NCI-H2081 treated with DMSO at 0.1 percent for 48 hours (cell line): ENCODE results near the gene VSTM2B.

Experiments
- DNase-seq: peaks from one replicate; lab custom pipeline; 2025; lab: John Stamatoyannopoulos, UW

Gene VSTM2B

DNA sequence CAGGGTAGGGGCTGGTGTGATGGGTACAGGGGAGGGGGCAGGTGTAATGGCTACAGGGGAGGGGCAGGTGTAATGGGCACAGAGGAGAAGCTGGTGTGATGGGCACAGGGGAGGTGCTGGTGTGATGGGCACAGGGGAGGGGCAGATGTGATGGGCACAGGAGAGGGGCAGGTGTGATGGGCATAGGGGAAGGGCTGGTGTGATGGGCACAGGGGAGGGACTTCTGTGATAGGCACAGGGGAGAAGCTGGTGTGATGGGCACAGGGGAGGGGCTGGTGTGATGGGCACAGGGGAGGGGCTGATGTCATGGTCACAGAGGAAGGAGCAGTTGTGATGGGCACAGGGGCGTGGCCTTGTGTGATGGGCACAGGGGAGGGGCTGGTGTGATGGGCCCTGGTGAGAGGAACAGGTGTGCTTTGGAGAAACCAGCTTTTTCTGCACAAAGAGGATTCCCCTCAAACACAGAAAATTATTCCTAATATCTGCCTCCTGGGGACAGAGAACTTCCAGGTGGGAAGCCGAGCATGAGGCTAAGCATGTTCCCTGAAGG, 41.6 kb downstream of the VSTM2B start:
- DNase-seq = no peak

GRCh38 chr19:29568036-29569025, 42.5 kb downstream of the VSTM2B start:
- no peak for DNase-seq

- no peak for DNase-seq
Observed at GRCh38 chr19:29569038-29569911, 43.5 kb downstream of the VSTM2B start.

GRCh38 chr19:29571181-29571580, 45.4 kb downstream of the VSTM2B start:
- no peak for DNase-seq

DNA sequence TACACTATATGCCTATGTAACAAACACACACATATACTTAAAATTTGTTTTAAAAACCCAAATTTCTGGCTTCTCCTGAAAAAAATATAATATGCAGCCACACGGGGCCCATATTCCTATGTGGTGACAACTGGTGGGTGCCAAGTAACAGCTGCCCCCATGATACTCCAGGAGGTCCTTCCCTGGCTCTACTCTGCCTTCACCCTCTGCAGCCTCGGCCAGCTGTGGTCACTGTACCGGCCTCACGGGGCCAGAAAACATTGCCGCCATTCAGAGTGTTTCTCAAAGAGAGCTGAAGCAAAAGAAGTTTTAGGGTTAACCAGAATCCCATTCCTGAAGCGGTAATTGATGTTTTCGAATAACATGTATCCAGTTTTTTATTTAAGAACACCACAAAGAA, 47.7 kb downstream of the VSTM2B start:
- no peak for DNase-seq

DNA sequence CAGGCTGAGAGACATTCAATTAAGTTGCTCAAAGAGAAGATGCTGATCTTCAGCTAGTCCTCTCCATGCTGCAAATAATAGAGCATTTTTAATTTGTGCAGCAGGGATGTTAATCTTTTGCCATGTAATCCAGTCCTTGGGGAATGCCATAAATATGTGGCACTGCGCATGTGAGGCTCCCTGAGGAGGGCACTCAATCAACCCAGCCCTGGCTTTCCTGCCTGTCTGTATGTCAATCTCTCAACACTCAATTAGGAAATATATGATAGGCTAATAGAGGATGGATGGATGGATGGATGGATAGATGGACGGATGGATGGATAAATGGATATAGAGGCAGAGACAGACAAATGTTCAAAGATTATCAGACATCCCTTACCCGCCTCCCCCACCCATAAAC, 48.7 kb downstream of the VSTM2B start:
- no peak for DNase-seq

DNA sequence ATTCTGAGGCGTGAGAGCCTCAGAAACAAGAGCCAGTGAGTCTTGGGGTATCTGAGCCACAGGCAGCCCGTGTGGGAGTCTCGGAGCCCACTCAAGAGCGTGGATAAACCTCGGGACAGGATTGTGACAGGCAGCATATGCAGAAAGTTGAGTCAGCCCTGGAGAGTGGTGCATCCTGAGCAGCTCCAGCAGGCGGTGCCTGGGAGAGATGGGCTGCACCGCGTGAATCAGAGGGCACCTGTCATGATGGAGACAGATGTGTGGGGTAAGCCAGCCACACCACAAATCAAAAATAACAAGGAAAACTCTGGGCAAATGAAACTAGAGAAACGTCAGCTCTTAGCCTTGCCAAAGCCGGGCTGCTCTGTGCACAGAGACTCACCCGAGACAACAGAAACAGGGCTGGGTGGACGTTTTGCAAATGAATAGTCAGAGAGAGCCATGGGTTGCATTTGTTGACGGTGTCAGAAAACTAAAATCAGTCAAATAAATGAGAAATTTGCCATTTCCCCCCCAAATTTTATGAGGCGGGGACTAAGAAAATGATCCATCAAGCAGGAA, 50.3 kb downstream of the VSTM2B start:
- DNase-seq = no peak

GRCh38 chr19:29576761-29577648, 51.2 kb downstream of the VSTM2B start:
- DNase-seq = no peak

DNA sequence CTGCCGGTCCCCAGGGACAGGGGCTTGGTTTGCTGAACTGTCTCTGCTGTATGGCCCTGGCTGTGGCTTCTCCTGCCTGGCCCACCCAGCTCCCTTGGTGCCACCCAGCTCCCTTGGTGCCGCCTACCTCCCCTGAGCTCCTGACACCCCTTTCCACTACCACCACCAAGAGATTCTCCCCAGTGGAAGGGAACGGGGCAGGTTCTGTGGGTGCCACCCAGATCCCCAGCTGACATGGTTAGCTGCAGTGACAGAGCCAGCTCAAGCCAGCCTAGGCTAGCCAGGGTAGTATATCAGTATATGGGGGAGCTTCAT, 51.8 kb downstream of the VSTM2B start:
- DNase-seq = no peak

- no peak for DNase-seq
Observed at GRCh38 chr19:29578349-29578748, 52.6 kb downstream of the VSTM2B start.

DNA sequence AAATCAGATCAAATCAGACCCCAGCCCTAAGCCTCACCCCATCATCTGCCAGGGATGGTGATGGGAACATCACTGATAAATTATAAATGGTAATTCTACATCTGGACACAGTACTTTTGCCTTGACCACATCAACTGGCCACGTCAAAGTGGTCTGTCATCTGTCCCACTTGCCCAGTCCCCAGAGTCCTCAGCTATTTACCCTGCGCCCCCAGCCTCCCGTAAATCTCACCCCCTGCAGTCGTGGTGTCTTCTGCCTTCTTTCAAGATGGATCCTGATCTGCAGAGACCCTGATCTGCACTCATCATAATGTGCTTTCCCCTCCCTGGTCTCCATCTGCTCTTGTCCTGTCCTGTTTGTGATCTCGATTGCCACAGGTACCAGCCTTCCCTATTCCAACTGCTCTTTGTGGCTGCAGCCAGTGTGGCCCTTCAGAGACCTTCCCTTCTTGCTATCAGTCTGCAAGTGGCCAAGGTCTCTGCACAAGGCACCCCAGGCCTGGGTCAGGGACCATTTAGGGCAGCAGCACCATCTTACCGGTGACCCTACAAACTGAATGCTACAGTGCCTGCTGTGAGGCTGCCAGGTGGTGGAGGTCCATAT, 53.6 kb downstream of the VSTM2B start:
- no peak for DNase-seq

DNA sequence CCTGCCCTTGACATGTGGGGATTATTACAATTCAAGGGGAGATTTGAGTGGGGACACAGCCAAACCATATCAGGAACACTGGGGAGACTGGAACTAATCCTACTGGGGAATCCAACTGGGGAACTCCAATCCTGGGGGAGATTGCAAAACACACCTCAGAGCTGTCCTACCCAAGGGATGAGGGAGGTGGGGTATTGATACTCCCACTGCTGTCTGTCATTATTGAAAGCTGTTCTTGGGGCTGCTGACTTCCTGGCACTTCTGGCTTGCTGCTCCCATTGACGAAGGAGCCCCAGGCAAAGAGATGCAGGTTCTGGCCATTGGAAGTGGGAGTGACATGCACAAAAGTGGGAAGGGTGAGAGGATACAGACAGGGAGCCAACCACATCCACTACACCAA, 55.6 kb downstream of the VSTM2B start:
- DNase-seq = no peak

- DNase-seq = no peak
Observed at GRCh38 chr19:29583196-29583999, 57.6 kb downstream of the VSTM2B start.

DNA sequence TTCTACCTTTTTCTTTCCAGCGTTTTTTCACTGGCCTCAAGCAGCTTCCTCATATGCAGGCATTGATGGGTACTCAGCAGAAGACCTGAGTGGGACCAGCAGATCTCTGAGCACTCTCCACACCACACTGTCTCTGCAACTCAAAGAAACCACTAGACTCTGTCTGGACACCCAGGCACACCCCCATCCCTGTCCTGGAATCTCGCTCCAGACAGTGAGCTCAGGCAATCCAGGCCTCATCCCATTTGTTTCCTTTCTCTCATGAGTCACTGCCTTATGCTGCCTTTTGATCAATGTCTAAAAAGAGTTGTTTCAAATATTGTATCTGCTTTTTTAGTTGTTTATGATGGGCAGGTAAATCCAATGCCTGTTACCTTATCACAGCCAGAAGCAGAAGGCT, 60.6 kb downstream of the VSTM2B start:
- DNase-seq = no peak

- DNase-seq = no peak
Observed at GRCh38 chr19:29587059-29587458, 61.3 kb downstream of the VSTM2B start.

DNA sequence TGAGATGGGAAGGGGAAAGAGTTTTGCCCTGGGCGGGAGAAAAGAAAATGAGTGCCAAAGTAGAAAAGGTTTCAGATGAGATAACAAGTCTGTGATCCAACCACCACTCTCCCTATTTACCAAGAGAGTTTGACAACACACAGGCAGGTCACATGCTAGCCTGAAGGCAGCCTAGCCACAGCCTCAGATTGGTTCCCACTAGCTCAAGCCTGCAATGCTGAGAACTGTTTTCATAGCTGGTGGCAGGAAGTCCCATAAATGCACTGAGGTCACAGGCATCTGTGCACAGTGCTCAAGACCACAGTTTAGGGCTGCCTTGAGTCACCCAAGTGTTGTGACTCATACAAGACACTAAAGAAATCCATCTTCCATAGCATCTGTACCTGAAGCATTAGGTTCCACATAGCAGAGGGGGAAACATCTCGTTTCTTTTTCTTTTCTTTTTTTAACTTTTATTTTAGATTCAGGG, 61.8 kb downstream of the VSTM2B start:
- no peak for DNase-seq

DNA sequence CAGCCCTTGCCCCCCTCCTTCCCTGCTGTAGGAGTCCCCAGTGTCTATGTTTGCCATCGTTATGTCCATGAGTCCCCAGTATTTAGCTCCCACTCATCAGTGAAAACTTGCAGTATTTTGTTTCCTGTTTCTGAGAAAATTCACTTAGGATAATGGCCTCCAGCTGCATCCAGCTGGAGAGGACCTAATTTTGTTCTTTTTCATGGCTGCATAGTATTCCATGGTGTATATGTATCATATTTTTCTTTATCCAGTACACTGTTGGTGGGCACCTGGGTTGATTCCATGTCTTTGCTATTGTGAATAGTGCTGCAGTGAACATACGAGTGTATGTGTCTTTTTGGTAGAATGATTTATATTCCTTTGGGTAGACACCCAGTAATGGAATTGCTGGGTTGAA, 62.3 kb downstream of the VSTM2B start:
- DNase-seq = no peak

DNA sequence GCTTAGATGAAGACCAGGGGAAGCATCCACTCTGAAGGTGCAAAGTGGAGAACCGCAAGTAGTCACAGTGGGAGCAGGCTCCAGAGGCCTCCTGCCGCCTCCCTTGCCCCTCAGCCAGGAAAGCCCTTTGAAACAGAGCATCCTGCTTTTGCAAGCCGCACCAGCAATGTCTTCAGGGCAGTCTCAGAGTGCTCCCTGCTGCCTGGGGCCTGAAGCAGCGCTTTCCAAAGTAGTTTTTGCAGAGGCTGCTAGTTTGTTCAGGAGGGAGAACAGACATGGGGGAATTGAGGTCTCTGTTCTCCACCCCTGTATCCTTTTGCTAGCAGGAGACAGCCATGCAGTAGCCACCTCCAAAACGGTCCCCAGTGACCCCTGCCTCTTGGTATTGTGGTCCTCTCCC, 64.5 kb downstream of the VSTM2B start:
- no peak for DNase-seq

DNA sequence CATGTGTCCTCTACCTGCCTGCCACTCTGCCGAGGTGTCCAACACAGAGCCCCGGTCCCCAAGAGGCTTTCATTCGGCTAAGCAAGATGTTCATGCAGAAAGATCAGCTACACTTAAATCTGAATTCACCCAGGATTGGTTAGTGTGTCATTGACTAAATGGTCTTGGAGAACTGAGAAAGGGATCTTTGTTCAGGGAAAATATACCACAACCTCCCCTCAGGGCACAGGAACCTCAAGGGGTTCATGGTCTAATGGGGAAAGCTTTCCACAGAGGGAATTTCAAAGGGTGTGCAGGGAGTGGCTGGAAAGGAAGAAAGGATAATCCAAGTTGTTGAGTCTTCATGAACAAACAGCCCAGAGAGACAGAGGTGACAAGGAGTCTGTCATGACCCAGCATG, 65.9 kb downstream of the VSTM2B start:
- DNase-seq = no peak

- DNase-seq = no peak
Observed at GRCh38 chr19:29593869-29594268, 68.1 kb downstream of the VSTM2B start.
